Ishikawa (cell line): ENCODE results near the gene THRB.

Source experiments
- CEBPB ChIP-seq: IDR thresholded peaks from 2 replicates; pipeline ENCODE4 v1.6.1; 2012
- CREB1 ChIP-seq: IDR thresholded peaks from 2 replicates; pipeline ENCODE4 v1.6.1; 2012; ENCODE audit warnings: low read depth
- EGR1 ChIP-seq: IDR thresholded peaks from 2 replicates; pipeline ENCODE4 v1.6.1; 2012
- EP300 ChIP-seq: IDR thresholded peaks from 2 replicates; pipeline ENCODE4 v1.6.1; 2012; ENCODE audit warnings: borderline replicate concordance
- FOXM1 ChIP-seq: IDR thresholded peaks from 2 replicates; pipeline ENCODE4 v1.6.1; 2012; ENCODE audit warnings: low read depth, borderline replicate concordance
- NFIC ChIP-seq: IDR thresholded peaks from 2 replicates; pipeline ENCODE4 v1.6.1; 2012
- RAD21 ChIP-seq: IDR thresholded peaks from 2 replicates; pipeline ENCODE4 v1.6.1; 2012; ENCODE audit warnings: low read depth
- TAF1 ChIP-seq: IDR thresholded peaks from 2 replicates; pipeline ENCODE4 v1.6.1; 2012; ENCODE audit warnings: low read depth, mild to moderate bottlenecking
- TCF12 ChIP-seq: IDR thresholded peaks from 2 replicates; pipeline ENCODE4 v1.6.1; 2012; ENCODE audit warnings: low read depth
- TEAD4 ChIP-seq: IDR thresholded peaks from 2 replicates; pipeline ENCODE4 v1.6.1; 2012
- YY1 ChIP-seq: IDR thresholded peaks from 2 replicates; pipeline ENCODE4 v1.6.1; 2012; ENCODE audit warnings: low read depth
- ZBTB7A ChIP-seq: IDR thresholded peaks from 2 replicates; pipeline ENCODE4 v1.6.1; 2012; ENCODE audit warnings: low read depth
- TF ChIP-seq, protein P1 (sequence below): IDR thresholded peaks from 2 replicates; pipeline ENCODE4 v1.6.1; 2012
- TF ChIP-seq, protein P2 (sequence below): IDR thresholded peaks from 2 replicates; pipeline ENCODE4 v1.6.1; 2012; ENCODE audit warnings: low read depth, mild to moderate bottlenecking
- TF ChIP-seq, protein P3 (sequence below): IDR thresholded peaks from 2 replicates; pipeline ENCODE4 v1.6.1; 2012

The THRB gene

DNA sequence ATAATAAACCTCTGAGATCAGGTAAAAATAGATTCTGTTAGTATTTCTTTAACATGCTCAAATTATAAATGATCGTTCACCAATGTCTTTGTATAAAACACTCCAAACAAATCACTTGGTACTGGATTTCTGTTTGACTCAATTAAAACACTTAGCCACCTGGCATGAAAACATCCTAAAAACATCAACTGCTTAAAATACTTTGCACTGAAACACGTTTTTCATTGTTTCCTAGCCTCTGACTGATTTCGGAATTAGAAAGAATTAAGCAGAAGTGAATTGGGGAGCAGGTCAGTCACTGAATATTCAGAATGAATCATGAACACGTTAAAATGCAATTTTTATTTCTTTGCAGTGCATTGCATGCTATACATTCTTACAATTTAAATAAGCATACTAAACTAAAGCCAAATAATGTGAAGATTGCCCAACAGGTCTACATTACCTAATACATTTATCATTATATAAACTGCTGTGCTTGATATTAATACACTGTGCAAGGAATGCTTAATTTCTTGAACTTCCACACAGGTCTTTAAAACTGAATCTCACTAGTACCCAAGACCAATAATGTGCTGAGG lies 1.6 kb downstream of the THRB start:
- TF ChIP-seq, protein P1, sequence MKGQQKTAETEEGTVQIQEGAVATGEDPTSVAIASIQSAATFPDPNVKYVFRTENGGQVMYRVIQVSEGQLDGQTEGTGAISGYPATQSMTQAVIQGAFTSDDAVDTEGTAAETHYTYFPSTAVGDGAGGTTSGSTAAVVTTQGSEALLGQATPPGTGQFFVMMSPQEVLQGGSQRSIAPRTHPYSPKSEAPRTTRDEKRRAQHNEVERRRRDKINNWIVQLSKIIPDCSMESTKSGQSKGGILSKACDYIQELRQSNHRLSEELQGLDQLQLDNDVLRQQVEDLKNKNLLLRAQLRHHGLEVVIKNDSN = no peak

DNA sequence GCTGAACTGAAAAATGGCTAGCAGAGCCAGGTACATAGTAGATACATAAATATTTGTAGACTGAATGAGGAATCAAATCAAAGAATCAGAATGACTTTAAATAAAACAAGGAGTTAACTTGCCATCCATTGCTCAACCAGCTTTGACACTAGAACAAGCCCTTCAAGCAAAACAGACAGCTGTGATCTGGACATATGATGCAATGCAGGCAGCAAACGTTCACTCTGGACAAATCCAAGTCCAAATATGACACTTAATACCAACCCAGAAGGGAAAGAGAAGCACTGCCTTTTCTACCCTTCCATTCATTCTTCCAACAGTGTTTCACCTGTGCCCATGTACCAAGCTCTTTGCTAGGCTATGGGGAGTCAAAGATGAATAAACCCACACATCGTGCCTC lies 4.5 kb downstream of the THRB start:
- TF ChIP-seq CREB1 = no peak

DNA sequence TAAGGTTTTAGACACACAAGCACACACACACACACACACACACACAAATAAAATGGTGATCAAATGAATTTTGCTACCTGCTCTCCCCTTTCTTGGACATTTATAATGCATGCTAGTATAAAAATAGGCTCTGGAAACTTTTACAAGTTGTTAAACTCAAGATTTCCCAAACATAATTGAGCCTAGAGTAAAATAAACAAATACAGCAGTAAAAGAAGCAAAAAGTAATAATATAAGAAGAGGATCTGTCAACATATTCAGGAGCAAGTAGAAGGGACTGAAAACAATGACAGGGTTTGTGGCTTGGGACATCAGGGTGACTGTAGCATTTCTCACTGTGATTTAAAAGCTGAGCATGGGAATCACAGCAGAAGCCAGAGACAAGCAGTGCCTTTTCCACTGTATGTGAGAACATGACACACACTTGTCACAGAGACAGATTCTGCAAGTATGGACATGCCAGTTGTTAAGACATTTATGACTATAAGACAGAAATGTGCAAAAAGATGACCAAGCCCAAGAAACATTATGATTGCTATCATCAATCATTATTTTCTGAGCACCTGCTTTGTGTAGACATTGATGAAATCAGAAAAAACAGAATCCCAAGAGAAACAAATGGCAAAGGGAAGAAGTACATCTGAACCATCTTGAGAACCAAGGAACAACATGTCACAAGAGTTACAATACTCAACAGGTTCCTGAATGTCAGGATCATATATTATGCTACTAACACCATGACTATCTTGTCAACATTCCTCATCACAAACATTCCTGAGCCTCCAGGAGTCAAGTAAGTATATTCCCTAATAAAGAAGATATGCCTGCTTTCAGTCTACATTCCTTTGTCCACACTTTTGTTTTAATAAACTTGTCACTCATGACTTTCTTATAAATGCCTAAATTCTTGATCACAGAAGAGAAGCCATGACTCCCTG lies 7.1 kb downstream of the THRB start:
- TF ChIP-seq, protein P2, sequence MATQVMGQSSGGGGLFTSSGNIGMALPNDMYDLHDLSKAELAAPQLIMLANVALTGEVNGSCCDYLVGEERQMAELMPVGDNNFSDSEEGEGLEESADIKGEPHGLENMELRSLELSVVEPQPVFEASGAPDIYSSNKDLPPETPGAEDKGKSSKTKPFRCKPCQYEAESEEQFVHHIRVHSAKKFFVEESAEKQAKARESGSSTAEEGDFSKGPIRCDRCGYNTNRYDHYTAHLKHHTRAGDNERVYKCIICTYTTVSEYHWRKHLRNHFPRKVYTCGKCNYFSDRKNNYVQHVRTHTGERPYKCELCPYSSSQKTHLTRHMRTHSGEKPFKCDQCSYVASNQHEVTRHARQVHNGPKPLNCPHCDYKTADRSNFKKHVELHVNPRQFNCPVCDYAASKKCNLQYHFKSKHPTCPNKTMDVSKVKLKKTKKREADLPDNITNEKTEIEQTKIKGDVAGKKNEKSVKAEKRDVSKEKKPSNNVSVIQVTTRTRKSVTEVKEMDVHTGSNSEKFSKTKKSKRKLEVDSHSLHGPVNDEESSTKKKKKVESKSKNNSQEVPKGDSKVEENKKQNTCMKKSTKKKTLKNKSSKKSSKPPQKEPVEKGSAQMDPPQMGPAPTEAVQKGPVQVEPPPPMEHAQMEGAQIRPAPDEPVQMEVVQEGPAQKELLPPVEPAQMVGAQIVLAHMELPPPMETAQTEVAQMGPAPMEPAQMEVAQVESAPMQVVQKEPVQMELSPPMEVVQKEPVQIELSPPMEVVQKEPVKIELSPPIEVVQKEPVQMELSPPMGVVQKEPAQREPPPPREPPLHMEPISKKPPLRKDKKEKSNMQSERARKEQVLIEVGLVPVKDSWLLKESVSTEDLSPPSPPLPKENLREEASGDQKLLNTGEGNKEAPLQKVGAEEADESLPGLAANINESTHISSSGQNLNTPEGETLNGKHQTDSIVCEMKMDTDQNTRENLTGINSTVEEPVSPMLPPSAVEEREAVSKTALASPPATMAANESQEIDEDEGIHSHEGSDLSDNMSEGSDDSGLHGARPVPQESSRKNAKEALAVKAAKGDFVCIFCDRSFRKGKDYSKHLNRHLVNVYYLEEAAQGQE = no peak
- TF ChIP-seq ZBTB7A = no peak
- no peak for TF ChIP-seq TCF12
- TF ChIP-seq, protein P1 = no peak
- TF ChIP-seq CEBPB = no peak
- TF ChIP-seq TAF1 = no peak
- no peak for TF ChIP-seq EP300
- no peak for TF ChIP-seq TEAD4
- no peak for TF ChIP-seq RAD21
- TF ChIP-seq YY1 = no peak
- TF ChIP-seq NFIC = no peak
- TF ChIP-seq, protein P3, sequence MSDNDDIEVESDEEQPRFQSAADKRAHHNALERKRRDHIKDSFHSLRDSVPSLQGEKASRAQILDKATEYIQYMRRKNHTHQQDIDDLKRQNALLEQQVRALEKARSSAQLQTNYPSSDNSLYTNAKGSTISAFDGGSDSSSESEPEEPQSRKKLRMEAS = no peak
- TF ChIP-seq FOXM1 = no peak
- TF ChIP-seq CREB1 = no peak
- TF ChIP-seq EGR1 = no peak

DNA sequence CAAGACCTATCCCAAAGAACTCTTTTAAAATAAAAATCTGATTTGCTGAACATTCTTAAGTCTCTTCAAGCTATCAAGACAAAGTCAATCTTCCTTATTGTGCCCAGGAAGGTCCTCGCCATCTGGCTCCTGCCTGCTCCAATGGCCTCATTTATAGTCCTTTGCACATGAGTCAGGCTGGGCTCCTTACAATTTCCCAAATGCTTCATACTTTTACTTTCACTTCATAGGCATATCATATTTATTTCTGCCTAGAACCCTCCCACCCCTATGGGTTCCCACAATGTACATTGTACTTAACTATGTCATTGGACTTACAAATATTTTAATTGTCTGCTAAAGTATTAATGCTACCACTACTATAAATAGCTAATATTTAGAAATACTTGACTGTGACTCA lies 9.1 kb downstream of the THRB start:
- no peak for TF ChIP-seq YY1
- TF ChIP-seq, protein P3 = no peak
- no peak for TF ChIP-seq CEBPB
- TF ChIP-seq ZBTB7A = no peak
- TF ChIP-seq EGR1 = no peak
- no peak for TF ChIP-seq FOXM1
- TF ChIP-seq, protein P1 = no peak
- no peak for TF ChIP-seq NFIC
- TF ChIP-seq EP300 = no peak
- no peak for TF ChIP-seq TEAD4
- no peak for TF ChIP-seq CREB1
- no peak for TF ChIP-seq RAD21

DNA sequence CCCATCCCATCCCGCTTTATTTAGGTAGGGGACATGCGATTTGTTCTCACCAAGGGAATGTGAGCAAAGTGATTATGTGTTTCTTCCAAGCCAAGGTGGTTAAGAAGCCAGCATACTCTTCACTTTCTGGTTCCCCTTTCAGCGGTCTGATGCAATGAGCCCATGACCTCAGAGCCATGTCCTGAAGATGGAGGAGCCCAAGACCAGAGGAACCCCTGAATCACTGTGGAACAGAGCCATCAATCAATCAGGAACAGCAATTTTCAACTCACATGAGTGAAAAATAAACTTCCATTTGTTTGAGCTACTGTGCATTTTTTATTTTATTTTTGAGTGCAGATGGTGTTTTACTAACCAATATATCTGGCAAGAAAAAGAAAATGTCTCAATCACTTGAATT lies 10.8 kb downstream of the THRB start:
- TF ChIP-seq NFIC (no peak), EP300 (no peak), EGR1 (no peak), TAF1 (no peak)

DNA sequence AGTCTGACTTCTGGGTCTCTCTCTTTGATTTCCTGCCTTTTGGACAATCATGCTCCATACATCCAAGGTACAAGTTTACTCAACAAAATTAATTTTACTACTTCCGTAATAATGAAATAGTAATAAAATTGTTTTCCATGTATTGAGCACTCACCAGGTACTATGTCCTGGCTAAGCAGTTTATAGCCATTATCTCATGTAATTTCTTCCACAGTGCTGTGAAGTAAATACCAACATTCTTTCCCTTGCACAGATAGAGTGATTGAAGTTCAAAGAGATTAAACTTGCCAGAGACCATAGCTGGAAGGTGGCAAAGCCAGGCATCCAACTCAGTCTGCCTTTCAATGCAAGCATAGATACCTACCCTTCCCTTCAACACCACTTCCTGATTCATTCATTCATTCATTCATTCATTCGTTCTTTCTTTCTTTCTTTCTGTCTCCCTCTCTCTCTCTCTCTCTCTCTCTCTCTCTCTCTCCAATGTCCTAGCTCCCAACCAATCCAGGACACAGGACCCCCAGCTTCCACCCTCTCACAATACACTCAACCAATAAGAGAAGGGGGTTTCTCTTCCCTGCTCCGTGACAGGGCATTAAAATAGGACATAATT lies 12.4 kb downstream of the THRB start:
- TF ChIP-seq CEBPB (no peak), TCF12 (no peak)

DNA sequence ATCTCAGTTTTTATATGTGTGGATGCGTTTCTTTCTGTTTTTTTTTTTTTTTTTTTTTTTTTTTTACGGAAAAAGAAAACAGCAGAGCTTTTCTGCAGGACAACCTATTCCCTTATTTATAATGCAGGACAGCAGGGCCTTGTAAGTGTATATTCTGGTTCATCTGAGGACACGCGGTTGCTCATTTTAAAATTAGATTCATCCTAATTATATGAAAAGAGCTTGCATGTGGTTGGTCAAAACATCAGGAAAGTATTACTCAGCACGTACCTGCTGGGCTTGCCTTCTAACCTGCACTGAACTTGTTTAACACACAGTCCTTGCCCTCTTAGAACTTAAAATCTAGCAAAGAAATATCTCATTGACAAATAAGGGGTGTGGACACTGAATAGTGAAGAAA lies 13.5 kb downstream of the THRB start:
- TF ChIP-seq ZBTB7A (no peak), TAF1 (no peak), YY1 (no peak), TCF12 (no peak), TEAD4 (no peak), NFIC (no peak), CEBPB (no peak), RAD21 (no peak), EGR1 (no peak)
- TF ChIP-seq, protein P1 = no peak
- TF ChIP-seq, protein P3 = no peak
